GM15510 (cell line): ENCODE measurements around the gene HOXD8.

ENCODE experiments used
- POLR2A ChIP-seq: IDR thresholded peaks from 3 replicates; pipeline ENCODE4 v1.6.1; 2011; ENCODE audit warnings: borderline replicate concordance; ENCODE audit not compliant: insufficient read length; ENCODE audit errors: extremely low read depth

Gene HOXD8

DNA sequence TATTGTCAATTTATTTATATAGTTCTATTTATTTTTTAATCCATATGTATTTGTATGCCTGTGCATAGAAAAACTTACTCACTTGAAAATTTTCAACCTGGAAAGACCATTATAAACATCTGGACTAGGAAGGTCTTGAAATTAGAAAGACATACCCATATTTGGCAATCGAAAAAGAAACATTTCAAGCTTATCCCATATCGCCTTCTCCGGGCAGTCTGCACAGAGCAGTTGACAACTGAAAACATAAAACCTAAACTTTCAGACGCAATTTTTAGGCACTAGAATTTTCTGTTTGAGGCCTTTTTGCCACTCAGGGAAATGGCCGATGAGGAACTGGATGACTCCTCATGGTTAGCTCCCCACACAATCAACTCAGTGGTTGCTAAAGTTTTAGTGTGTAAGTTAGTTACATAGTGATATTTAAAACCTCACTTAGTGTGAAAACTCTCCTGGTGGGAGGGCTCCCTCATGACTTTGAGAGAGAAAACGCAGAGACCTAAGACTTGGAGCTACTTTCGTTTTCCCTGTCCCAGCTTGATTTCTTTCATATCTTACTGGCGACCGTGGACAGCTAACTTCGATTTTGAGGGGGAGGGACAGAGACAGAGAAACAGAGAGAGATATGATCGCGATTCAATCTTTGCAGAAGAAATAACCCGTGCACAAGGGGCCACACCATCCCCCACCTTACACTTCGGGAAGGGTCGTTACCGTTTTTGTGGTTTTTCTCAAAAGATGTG, 33.1 kb upstream of the HOXD8 start:
- no peak for TF ChIP-seq POLR2A

DNA sequence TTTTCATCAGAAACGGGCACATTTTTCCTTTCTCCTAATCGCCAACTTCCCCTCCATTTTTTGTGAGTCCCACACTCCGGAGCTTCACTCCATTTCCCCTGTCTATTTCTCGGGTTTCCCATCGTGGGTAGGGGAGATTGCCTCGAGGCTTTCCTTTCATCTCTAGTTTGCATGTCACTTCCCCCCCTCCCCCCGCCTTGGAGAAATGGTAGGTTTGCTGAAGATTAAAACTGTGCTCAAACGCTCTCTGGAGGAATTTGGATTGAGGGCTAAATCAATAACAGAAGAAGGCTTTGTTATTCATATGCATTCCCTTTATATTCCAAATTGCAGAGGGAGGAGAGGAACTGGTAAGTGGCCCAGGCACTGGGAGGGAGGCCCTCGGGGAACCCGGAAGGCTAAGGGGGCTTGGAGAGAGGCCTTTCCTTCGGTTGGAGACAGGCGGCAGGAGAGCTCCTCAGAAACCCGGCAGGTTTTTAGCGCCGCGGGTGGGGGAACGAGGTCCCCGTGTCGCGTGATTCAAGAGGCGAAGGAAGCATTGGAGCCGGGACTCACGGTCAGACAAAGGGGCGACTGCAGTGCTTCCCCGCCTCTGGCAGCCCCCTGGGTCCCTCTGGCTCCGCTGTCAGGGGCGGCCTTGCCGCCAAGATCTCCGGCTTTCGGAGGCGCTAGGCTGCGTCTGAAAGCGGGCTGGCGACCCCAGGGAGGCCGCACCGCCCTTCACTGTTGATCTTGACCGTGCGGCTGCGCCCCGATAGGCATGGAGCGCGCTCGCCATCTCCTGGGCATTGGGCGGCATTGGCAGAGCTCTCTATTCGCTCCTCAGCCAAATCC, 32.3 kb upstream of the HOXD8 start:
- no peak for TF ChIP-seq POLR2A

DNA sequence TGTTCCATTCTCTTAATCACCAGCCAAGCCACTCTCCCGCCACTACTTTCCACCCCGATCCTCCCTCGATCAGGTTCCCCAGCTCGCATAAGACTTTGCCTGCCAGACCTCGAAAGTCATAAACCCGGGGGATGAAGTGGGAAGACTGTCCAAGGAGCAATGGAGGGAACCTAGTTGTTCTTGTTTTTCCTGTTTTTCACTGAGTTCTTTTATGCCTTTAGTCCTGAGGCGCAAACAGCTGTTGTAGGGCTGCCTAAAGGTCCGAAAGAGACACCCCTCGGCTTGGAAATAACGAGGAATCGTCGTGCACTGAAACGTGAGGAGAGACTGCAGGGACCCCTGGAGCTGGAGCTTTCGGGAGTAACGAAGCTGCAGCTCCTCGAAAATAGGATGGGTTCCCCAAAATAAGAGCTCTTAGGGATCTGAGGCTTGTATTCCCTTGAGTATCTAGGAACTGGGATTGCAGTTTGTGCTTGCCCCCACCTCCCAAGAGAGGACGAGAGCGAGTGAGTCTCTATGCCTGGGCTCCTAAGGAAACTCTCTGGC, 31.6 kb upstream of the HOXD8 start:
- no peak for TF ChIP-seq POLR2A

DNA sequence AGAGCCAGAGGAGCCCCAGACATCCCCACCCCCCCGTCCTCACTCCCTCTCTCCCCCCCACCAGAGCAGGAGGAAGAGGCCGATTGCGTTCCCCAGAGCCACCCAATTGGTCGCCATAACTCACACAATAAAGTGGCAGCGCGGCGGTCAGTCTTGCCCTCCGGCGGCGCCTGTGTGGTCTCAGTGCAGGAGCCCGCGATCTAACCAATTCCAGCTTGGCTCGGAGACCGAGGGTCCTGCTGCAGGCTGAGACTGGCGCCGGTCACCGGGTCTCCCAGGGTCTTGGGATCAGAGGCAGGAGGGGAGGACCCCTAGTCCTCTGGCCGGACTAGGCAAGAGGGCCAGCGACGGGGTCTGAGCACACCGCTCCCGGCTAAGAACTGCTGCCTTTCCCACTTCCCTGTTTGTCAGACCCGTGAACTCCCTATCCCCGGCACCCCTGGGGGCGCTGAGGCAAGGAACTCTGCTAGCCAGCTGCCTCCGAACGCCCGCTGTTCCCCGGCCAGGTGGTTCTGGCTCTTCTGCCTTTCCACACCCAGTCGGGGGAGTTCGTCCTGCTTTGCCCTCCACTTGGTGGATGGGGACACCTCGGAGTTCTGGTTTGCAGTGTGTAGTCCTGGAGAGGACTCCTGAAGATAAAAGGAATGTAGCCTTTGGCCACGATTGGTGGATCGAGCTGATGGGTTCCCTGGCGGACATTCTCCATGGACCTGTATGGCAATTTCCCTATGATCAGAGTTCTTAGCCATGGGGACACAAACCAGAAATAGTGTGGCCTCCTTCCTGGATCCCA, 30.9 kb upstream of the HOXD8 start:
- TF ChIP-seq POLR2A: no peak

DNA sequence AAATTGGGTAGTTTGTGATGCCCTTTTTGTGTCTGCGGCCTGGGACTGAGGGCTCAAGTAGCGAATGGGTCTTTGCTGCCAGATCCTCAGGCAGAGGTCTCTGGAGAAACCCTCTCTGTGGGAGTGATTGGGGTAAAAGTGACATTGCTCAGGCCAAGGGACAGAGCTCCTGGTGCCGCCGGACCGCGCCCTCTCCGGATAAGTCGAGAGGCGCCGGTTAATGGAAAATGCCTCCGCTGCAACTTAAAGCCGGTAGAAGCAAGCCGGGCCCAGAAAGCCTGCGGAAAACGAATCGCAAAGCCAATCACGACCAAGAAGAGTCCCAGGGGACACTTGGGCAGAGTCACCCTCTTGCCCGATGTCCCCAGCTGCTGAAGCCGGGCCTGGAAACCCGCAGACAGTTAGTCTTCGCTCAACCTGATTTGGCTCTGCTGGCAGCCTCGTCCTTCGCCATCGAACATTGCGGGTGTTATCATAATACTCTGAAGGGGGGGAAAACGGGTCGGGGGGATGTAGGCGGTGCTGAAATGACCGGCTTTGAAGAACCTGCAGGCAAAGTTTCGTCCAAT, 30.3 kb upstream of the HOXD8 start:
- TF ChIP-seq POLR2A: no peak

DNA sequence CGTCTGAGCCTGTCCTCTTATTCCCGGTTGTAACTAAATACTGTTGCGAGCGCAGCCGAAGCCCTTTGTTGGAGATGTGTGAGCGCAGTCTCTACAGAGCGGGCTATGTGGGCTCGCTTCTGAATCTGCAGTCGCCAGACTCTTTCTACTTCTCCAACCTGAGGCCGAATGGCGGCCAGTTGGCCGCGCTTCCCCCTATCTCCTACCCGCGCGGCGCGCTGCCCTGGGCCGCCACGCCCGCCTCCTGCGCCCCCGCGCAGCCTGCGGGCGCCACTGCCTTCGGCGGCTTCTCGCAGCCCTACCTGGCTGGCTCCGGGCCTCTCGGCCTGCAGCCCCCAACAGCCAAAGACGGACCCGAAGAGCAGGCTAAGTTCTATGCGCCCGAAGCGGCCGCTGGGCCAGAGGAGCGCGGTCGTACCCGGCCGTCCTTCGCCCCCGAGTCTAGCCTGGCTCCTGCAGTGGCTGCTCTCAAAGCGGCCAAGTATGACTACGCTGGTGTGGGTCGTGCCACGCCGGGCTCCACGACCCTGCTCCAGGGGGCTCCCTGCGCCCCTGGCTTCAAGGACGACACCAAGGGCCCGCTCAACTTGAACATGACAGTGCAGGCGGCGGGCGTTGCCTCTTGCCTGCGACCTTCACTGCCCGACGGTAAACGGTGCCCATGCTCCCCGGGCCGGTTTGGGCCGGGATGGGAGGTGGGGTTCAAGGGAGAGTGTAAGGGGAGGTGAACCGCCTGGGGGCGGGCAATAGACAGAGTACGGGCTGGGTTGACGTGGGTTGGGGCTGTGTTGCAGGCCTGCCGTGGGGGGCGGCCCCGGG, 29.6 kb upstream of the HOXD8 start, which contains the start of gene HOXD12:
Gene HOXD12 (plus strand): TSS at position 68 of the 819 bp plus-strand sequence. CDS start 7 bp downstream, at position 75.
- TF ChIP-seq POLR2A: no peak

DNA sequence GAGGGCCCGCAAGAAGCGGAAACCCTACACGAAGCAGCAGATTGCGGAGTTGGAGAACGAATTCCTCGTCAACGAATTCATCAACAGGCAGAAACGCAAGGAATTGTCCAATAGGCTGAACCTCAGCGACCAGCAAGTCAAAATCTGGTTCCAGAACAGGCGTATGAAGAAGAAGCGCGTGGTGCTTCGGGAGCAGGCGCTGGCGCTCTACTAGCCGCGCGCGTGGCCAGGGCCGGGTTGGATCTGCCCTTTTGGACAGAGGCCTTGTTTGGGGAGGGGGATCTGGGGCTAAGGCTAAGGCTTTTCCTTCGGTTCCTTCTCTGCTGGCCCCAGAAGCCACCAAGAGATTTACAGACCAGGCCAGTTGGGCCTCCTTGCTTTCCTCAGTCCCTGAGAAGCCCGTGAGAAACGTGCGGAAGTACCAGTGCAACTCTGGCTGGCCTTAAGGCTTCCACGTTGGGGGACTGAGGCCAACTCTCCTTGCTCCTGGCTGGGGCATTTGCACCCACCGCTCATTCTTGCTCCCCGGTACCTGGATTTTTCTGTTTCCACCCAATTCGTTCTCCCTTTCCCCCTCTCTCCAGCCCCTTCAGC, 28.9 kb upstream of the HOXD8 start:
- TF ChIP-seq POLR2A: no peak

DNA sequence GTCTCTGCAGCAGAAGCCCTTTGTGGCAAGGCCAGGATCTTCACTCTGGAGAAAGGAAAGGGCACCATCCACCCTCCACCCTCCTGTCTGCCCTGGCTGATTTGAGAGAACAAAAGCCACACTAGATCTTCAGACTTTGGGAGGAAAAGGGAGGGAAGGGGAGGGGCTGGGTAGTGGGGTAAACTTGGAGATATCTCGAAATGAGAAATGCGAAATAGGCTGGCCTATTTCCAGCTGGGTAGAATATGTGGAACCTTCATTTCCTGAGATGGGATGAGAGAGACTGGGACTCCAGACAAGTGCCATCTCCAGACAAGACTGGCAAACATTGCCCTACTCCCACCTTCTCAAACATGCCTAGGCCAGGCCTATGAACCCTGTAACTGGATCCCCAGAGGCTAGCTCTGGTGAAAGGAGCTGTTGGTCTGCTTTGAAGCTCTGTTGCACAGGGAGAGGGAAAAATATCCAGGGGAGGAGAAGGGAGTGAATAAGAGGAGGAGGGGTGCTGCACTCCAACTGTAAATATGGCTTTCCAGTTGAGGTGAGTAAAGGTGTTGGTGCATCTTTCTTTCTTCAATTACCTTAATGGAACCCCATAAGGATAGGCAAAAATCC, 28.2 kb upstream of the HOXD8 start:
- no peak for TF ChIP-seq POLR2A

DNA sequence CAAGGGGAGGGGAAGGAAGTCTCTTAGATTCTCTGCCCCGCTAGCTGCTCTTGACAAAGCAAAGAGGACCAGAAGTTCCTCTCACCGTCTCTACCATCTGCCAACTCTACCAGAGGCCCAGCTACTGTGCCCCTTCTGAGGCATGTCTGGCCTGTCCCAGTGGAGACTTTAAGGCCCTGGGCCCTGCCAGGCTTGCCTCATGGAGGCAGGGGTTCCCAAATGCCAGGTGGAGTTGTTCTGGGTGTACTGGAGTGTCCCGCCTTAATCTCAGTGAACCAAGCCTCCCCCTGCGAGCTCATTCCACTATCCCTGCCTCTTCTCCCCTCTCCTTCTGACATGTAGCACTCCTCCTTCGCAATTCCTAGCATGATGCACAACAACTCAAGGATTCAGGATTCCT, 27.7 kb upstream of the HOXD8 start:
- TF ChIP-seq POLR2A: no peak

DNA sequence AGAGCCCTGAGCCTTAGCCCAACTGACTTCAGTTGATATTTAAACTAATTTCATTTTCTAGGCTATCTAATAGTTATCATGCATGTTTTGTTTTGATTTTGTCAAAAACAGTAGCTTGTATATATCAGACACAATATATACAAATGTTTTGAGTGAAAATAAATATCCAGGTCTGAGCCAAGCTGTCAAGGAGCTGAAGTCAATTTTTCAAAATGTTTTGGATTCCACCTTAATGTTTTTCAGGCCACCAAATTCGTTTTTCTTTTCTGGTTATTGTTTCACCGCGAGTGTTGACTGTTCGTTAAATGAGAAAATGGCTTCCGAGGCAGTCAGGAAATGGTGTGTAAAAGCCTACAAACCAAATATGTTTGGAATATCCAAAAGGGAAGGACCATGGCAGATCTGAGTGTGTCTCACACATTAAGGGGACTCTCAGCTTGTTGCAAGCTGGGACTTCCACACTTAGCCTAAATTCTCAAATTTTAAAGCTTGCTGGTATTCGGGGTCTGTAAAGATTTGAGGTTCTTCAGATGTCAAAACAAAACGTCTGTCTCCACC, 27.1 kb upstream of the HOXD8 start:
- no peak for TF ChIP-seq POLR2A

DNA sequence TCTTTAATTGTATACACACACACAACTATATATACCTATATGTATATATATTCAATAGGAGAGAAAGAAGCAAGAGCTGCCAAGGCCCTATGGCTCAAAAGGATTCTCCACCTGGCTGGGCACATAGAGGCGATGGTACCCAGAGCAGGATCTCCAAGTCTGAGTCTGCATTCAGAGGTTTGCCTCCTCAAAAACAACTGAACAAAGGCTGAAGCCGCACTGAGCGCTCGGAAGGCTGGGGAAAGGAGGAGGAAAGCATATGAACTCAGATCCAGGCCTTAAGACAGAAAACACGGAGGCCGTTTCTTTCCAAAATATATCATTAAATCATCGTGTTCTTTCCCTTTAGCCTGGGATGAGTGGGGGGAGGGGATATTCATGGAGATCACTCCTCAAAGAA, 26.3 kb upstream of the HOXD8 start:
- TF ChIP-seq POLR2A: no peak

DNA sequence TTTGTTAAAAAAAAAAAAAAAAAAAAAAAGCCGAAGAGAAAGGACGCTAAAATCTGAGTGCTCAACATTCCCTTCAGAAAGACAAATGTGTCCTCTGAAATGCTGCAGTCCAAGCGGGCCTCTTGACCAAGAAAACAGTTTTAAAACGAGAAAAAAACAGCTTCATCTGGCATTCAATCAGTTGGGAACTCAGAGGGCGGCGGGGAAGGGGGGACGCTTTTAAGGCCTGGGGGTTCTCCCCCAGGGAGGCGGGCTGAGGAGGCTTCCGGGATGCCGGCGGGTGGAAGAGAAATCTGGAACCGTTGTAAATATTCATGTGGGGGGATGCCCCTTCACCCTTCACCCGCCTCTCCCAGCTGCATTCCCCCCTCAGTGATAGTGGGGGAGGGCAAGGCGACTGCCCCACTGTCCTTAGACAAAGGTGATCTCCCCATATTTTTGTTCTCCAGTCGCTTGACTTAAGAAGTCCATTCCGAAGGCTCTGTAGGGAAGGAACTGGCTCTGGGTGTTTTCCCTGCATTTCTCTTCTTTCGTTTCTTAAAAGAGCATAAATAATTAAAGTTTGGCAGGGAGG, 25.7 kb upstream of the HOXD8 start:
- no peak for TF ChIP-seq POLR2A

DNA sequence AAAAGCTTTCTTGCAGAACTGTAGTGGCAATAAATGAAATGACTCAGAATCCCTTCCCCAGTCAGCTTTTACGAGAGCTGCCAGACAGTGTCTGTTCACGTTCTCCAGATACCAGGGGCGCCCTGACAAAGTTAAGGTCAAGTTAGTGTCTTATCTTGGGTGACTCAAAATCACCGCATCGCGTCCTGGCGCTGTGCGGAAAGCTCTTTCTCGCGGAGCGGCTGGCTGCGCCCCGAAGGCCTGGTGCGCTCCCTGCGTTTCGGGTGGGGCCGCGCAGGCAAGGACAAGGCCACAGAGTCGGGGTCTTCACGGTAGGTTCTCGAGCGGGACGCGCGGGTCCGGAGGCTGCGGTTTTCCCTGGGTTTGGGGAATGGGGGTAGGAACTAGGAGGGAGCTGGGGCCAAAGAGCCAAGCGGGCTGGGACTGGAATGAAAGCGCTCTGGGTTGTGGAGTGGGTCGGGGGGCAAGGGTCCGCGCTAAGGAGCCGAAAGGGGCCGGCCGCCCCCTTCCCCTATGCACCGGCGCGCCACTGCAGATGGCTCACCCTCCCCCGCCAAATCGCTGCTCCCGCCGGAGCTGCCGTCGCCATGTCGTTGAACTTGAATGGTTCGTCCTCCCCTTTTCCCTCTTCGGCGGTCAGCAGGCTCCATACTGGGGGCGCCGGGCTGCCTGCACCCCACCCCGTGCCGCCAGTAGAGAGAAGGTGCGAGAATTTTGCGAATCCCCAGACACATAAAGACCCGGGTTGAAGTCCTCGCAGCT, 25.0 kb upstream of the HOXD8 start:
- no peak for TF ChIP-seq POLR2A
